ENCODE data around the gene MYG1. TPM values are rescaled to one million over a fixed set of nuclear protein-coding genes. Genes with fewer than 3 reads are reported as not detected.

Gene MYG1, protein sequence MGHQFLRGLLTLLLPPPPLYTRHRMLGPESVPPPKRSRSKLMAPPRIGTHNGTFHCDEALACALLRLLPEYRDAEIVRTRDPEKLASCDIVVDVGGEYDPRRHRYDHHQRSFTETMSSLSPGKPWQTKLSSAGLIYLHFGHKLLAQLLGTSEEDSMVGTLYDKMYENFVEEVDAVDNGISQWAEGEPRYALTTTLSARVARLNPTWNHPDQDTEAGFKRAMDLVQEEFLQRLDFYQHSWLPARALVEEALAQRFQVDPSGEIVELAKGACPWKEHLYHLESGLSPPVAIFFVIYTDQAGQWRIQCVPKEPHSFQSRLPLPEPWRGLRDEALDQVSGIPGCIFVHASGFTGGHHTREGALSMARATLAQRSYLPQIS
- 104 TPM for total RNA-seq (2021; ENCODE audit: unreplicated experiment)
- 101 and 106 TPM in 2 replicates for polyA plus RNA-seq (2012)
- Bru-seq, nascent RNA = percentile 71 among the genes with signal in this experiment
- BruChase-seq, experiment 1, labeled RNA remaining after a 6-hour chase = percentile 82 among the genes with signal in this experiment
- percentile 79 among the genes with signal in this experiment for BruChase-seq, experiment 2, labeled RNA remaining after a 2-hour chase
- long read RNA-seq, transcript C12orf10-205 (6 exons, 1,369 nt) = minor isoform, 7 of 86 reads
- long read RNA-seq, transcript C12orf10-208 (4 exons, 813 nt) = minor isoform, 8 of 86 reads
- long read RNA-seq, transcript C12orf10-201 (7 exons, 1,192 nt) = major isoform, 56 of 86 reads
- long read RNA-seq, partial matches to known transcripts = 4 of 86 reads
- long read RNA-seq, other reads (novel, unspliced or antisense) = 7 of 86 reads

DNA sequence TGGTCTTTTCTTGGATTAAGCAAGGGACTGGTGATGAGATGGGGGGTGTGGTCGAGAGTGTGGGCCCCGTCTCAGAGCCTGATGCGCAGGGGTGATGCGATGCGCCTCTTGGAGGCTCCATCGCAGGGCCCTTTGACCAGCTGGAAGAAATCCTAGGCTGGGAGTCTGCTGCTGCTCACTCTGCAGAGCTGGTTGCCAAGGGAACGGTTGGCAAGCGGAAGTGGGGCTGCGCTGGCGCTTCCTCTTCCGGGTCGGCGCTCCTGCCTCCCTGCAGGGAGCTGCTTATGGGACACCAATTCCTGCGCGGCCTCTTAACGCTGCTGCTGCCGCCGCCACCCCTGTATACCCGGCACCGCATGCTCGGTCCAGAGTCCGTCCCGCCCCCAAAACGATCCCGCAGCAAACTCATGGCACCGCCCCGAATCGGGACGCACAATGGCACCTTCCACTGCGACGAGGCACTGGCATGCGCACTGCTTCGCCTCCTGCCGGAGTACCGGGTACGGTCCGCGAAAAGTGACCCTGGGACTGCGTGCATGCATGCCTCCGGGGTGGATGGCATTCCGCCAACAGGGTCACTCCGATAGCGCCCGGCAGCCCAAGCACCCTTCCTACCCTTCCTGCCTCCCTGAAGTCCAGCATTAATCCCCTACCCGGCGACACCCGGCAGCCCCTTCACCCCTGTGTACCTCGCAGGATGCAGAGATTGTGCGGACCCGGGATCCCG, at the start of gene MYG1:
Gene MYG1, plus strand, starts transcription at position 242 of the 727 bp plus-strand sequence. Its CDS starts 43 bp downstream, at position 285.
- Histone ChIP-seq H3K9me2 (ENCODE audit: insufficient read depth) (no peaks in the 10 kb centered on the region), H3K4me1 (ENCODE audit: control insufficient read depth in 1 of 2, insufficient read depth in 2 of 2, low read length in 2 of 2) (peaks cover 27 to 50% of the 10 kb centered on the region in 2 experiments), H3K9ac (ENCODE audit: low read length) (peak within 1 kb of the TSS; percentile 93), H3K36me3 (ENCODE audit: control insufficient read depth in 1 of 2, insufficient read depth in 2 of 2, low read length in 2 of 2) (peaks cover 17 to 33% of the 10 kb centered on the region in 2 experiments), H3K4me2 (ENCODE audit: low read length) (peak within 1 kb of the TSS; percentile 88), H2AFZ (ENCODE audit: low read depth, low read length, poor library complexity, severe bottlenecking) (no peak within 1 kb of the TSS), H3K27ac (ENCODE audit: low read depth, low read length) (peak within 1 kb of the TSS; percentile 90), H3K4me3 (replicated peaks in 1 of 2; ENCODE audit: low read depth in 1 of 2, low read length in 2 of 2) (peak within 1 kb of the TSS; percentile 82 to 95), H3K79me2 (ENCODE audit: insufficient read depth, low read length) (peaks cover 74% of the 10 kb centered on the region), H3K27me3 (ENCODE audit: insufficient read depth, low read length) (no peaks in the 10 kb centered on the region), H4K20me1 (ENCODE audit: insufficient read depth) (no peaks in the 10 kb centered on the region), H3K9me3 (ENCODE audit: control insufficient read depth in 1 of 2, insufficient read depth in 1 of 2, low read depth in 1 of 2, low read length in 2 of 2) (no peaks in the 10 kb centered on the region)
- intact Hi-C loops (cut with micrococcal nuclease) = no loop called here
- RAD21 ChIA-PET (ENCODE audit: low non-redundant PET in 1 of 2, low total read pairs in 2 of 2, uncharacterized antibody in 2 of 2, unreplicated experiment in 2 of 2) = interaction anchor here in 1 of 2 experiments (1.0 kb wide), 1 partner anchor 86 kb away, joined by 4 read pairs; no protein-coding TSS in a partner anchor
- ATAC-seq (peak; percentile 80), DNase-seq (ENCODE audit: low read depth, low spot score) (peak; percentile 80)
- POLR2A ChIA-PET = interaction anchor here (1.4 kb wide), 1 partner anchor 22 kb away, joined by 6 read pairs; the partner anchor contains the start of gene AAAS
- CTCF ChIA-PET = interaction anchor here (0.6 to 2.3 kb wide), 6 partner anchors 22 to 201 kb away, joined by 3 to 11 read pairs (median 5); partner anchors contain the start of genes AAAS, CSAD, TARBP2 and ZNF740
- BruUV-seq (replicated peaks) = no TSS peak
- TF ChIP-seq POLR2A (IDR thresholded peaks at IDR 0.05; ENCODE audit: borderline replicate concordance, extremely low read depth, insufficient read depth, insufficient read length) (peak; percentile 57), SIN3A (IDR thresholded peaks at IDR 0.05; ENCODE audit: low read depth) (peak; percentile 67; the same call in 1 of the 2 replicates), YY1 (IDR thresholded peaks at IDR 0.05; ENCODE audit: extremely low read depth, insufficient replicate concordance, low read depth, low read length) (peak; percentile 55), EGR1 (IDR thresholded peaks at IDR 0.05; ENCODE audit: low read depth) (no peak; the same call in 1 of the 2 replicates), EZH2phosphoT487 (IDR thresholded peaks at IDR 0.05; ENCODE audit: borderline replicate concordance) (no peak), POLR2AphosphoS5 (IDR thresholded peaks at IDR 0.05; ENCODE audit: low read depth, low read length) (peak; percentile 82), RAD21 (IDR thresholded peaks at IDR 0.05; ENCODE audit: low read depth) (no peak; the same call in 1 of the 2 replicates), ELF1 (IDR thresholded peaks at IDR 0.05; ENCODE audit: borderline replicate concordance, low read depth) (peak; percentile 72; the same call in 1 of the 2 replicates), EZH2 (IDR thresholded peaks at IDR 0.05) (no peak)
- TF ChIP-seq, protein P1, sequence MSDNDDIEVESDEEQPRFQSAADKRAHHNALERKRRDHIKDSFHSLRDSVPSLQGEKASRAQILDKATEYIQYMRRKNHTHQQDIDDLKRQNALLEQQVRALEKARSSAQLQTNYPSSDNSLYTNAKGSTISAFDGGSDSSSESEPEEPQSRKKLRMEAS (IDR thresholded peaks at IDR 0.05) = peak; percentile 83
- TF ChIP-seq, protein P2, sequence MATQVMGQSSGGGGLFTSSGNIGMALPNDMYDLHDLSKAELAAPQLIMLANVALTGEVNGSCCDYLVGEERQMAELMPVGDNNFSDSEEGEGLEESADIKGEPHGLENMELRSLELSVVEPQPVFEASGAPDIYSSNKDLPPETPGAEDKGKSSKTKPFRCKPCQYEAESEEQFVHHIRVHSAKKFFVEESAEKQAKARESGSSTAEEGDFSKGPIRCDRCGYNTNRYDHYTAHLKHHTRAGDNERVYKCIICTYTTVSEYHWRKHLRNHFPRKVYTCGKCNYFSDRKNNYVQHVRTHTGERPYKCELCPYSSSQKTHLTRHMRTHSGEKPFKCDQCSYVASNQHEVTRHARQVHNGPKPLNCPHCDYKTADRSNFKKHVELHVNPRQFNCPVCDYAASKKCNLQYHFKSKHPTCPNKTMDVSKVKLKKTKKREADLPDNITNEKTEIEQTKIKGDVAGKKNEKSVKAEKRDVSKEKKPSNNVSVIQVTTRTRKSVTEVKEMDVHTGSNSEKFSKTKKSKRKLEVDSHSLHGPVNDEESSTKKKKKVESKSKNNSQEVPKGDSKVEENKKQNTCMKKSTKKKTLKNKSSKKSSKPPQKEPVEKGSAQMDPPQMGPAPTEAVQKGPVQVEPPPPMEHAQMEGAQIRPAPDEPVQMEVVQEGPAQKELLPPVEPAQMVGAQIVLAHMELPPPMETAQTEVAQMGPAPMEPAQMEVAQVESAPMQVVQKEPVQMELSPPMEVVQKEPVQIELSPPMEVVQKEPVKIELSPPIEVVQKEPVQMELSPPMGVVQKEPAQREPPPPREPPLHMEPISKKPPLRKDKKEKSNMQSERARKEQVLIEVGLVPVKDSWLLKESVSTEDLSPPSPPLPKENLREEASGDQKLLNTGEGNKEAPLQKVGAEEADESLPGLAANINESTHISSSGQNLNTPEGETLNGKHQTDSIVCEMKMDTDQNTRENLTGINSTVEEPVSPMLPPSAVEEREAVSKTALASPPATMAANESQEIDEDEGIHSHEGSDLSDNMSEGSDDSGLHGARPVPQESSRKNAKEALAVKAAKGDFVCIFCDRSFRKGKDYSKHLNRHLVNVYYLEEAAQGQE (IDR thresholded peaks at IDR 0.05; ENCODE audit: low read depth) = no peak
- TF ChIP-seq, protein P3, sequence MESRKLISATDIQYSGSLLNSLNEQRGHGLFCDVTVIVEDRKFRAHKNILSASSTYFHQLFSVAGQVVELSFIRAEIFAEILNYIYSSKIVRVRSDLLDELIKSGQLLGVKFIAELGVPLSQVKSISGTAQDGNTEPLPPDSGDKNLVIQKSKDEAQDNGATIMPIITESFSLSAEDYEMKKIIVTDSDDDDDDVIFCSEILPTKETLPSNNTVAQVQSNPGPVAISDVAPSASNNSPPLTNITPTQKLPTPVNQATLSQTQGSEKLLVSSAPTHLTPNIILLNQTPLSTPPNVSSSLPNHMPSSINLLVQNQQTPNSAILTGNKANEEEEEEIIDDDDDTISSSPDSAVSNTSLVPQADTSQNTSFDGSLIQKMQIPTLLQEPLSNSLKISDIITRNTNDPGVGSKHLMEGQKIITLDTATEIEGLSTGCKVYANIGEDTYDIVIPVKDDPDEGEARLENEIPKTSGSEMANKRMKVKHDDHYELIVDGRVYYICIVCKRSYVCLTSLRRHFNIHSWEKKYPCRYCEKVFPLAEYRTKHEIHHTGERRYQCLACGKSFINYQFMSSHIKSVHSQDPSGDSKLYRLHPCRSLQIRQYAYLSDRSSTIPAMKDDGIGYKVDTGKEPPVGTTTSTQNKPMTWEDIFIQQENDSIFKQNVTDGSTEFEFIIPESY (IDR thresholded peaks at IDR 0.05; ENCODE audit: extremely low read depth, insufficient replicate concordance, low read length) = no peak
- TF ChIP-seq, protein P4, sequence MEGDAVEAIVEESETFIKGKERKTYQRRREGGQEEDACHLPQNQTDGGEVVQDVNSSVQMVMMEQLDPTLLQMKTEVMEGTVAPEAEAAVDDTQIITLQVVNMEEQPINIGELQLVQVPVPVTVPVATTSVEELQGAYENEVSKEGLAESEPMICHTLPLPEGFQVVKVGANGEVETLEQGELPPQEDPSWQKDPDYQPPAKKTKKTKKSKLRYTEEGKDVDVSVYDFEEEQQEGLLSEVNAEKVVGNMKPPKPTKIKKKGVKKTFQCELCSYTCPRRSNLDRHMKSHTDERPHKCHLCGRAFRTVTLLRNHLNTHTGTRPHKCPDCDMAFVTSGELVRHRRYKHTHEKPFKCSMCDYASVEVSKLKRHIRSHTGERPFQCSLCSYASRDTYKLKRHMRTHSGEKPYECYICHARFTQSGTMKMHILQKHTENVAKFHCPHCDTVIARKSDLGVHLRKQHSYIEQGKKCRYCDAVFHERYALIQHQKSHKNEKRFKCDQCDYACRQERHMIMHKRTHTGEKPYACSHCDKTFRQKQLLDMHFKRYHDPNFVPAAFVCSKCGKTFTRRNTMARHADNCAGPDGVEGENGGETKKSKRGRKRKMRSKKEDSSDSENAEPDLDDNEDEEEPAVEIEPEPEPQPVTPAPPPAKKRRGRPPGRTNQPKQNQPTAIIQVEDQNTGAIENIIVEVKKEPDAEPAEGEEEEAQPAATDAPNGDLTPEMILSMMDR (IDR thresholded peaks at IDR 0.05 in 2 of 3, conservative IDR thresholded peaks at IDR 0.05 in 1 of 3; ENCODE audit: borderline replicate concordance in 1 of 3, insufficient read depth in 1 of 3, low read depth in 2 of 3, low read length in 2 of 3) = peak in 1 of 3 experiments; percentile 27; a peak in 3 of 6 replicates
